Ishikawa (cell line): ENCODE data around the gene CHRD.

ENCODE experiments used
- CEBPB ChIP-seq: IDR thresholded peaks from 2 replicates; pipeline ENCODE4 v1.6.1; 2012
- CREB1 ChIP-seq: IDR thresholded peaks from 2 replicates; pipeline ENCODE4 v1.6.1; 2012; ENCODE audit warnings: low read depth
- EGR1 ChIP-seq: IDR thresholded peaks from 2 replicates; pipeline ENCODE4 v1.6.1; 2012
- EP300 ChIP-seq: IDR thresholded peaks from 2 replicates; pipeline ENCODE4 v1.6.1; 2012; ENCODE audit warnings: borderline replicate concordance
- FOXM1 ChIP-seq: IDR thresholded peaks from 2 replicates; pipeline ENCODE4 v1.6.1; 2012; ENCODE audit warnings: low read depth, borderline replicate concordance
- MAX ChIP-seq: IDR thresholded peaks from 2 replicates; pipeline ENCODE4 v1.6.1; 2012
- NFIC ChIP-seq: IDR thresholded peaks from 2 replicates; pipeline ENCODE4 v1.6.1; 2012
- RAD21 ChIP-seq: IDR thresholded peaks from 2 replicates; pipeline ENCODE4 v1.6.1; 2012; ENCODE audit warnings: low read depth
- REST ChIP-seq: IDR thresholded peaks from 2 replicates; pipeline ENCODE4 v1.6.1; 2012; ENCODE audit warnings: low read depth, mild to moderate bottlenecking
- TAF1 ChIP-seq: IDR thresholded peaks from 2 replicates; pipeline ENCODE4 v1.6.1; 2012; ENCODE audit warnings: low read depth, mild to moderate bottlenecking
- TCF12 ChIP-seq: IDR thresholded peaks from 2 replicates; pipeline ENCODE4 v1.6.1; 2012; ENCODE audit warnings: low read depth
- TEAD4 ChIP-seq: IDR thresholded peaks from 2 replicates; pipeline ENCODE4 v1.6.1; 2012
- YY1 ChIP-seq: IDR thresholded peaks from 2 replicates; pipeline ENCODE4 v1.6.1; 2012; ENCODE audit warnings: low read depth
- ZBTB7A ChIP-seq: IDR thresholded peaks from 2 replicates; pipeline ENCODE4 v1.6.1; 2012; ENCODE audit warnings: low read depth
- TF ChIP-seq, protein P1 (sequence below): IDR thresholded peaks from 2 replicates; pipeline ENCODE4 v1.6.1; 2012

The CHRD gene

GRCh38 chr3:184336547-184337398, 43.1 kb upstream of the CHRD start:
- TF ChIP-seq TCF12 (0 out of 2 replicates have a peak, but pooled peaks have one; percentile 4), ZBTB7A (no peak), EP300 (no peak), YY1 (no peak; the same call in 1 of the 2 replicates)

- no peak for TF ChIP-seq FOXM1
- no peak for TF ChIP-seq ZBTB7A
- TF ChIP-seq CREB1 = no peak
- no peak for TF ChIP-seq CEBPB
- TF ChIP-seq, protein P1, sequence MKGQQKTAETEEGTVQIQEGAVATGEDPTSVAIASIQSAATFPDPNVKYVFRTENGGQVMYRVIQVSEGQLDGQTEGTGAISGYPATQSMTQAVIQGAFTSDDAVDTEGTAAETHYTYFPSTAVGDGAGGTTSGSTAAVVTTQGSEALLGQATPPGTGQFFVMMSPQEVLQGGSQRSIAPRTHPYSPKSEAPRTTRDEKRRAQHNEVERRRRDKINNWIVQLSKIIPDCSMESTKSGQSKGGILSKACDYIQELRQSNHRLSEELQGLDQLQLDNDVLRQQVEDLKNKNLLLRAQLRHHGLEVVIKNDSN = no peak
- TF ChIP-seq TCF12 = no peak
- no peak for TF ChIP-seq NFIC
- TF ChIP-seq YY1 = no peak
- TF ChIP-seq RAD21 = no peak
- TF ChIP-seq TAF1 = no peak
- no peak for TF ChIP-seq EGR1
- no peak for TF ChIP-seq MAX
- TF ChIP-seq TEAD4 = no peak
- TF ChIP-seq EP300 = no peak
- no peak for TF ChIP-seq REST
Observed at GRCh38 chr3:184337399-184337714, 42.5 kb upstream of the CHRD start, which contains the start of gene FAM131A. Gene FAM131A (plus strand): TSS chr3:184337600. CDS start chr3:184337631, 31 bp downstream.

GRCh38 chr3:184337981-184338380, 41.9 kb upstream of the CHRD start:
- TF ChIP-seq, protein P1 = no peak
- TF ChIP-seq REST (no peak), EP300 (no peak), FOXM1 (no peak), ZBTB7A (no peak), TCF12 (no peak), YY1 (no peak), TEAD4 (no peak), TAF1 (no peak), CEBPB (no peak), RAD21 (no peak)

DNA sequence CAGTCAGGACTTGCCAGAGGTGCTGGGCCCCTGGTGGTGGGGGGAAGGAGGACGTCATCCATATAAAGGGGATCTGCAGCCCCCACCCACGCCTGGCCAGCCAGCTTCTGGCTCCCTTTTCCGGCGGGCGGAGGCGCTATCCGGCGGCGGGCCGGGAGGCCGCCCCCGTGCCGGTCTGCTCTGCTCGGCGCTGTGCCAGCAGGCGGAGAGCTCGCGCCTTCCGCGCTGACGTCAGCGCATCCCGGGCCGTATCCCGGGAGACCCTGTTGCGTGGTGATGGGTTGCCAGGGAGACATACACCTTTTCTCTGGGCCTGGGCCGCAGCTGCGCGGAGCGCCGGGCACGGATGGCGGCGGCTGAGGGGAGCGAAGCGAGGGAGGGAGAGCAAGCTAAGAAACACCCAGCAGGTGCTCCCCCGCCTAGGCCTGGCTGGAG, 41.3 kb upstream of the CHRD start:
- TF ChIP-seq FOXM1 (no peak), NFIC (no peak), EP300 (no peak), TEAD4 (no peak), ZBTB7A (no peak), YY1 (no peak), RAD21 (no peak), TAF1 (no peak), TCF12 (no peak), EGR1 (no peak), CEBPB (no peak), CREB1 (no peak), REST (no peak), MAX (no peak)
- TF ChIP-seq, protein P1 = no peak
